K562 (cell line): ENCODE results near the gene ARMC2. TPM values are rescaled to one million over a fixed set of nuclear protein-coding genes. Genes with fewer than 3 reads are reported as not detected.

ENCODE experiments used
- CBX8 ChIP-seq: fragments of 200-600 bp; sonication (generic); IDR thresholded peaks from 2 replicates; pipeline ENCODE4 v1.6.1; 2012; ENCODE audit warnings: borderline replicate concordance, mixed run types, low read depth, mild to moderate bottlenecking, moderate library complexity, mixed read lengths, low read length, control low read depth, inconsistent platforms; ENCODE audit not compliant: poor library complexity, severe bottlenecking; ENCODE audit errors: extremely low read depth
- CREBBP ChIP-seq: IDR thresholded peaks from one replicate; pipeline ENCODE4 v1.6.1; 2012; ENCODE audit warnings: low read depth, mild to moderate bottlenecking, control low read depth, inconsistent platforms, low read length
- IFI16 ChIP-seq: fragments of 250-450 bp; sonication (Bioruptor Pico); IDR thresholded peaks from 2 replicates; pipeline ENCODE4 v2.1.2; 2022; ENCODE audit warnings: mild to moderate bottlenecking, inconsistent platforms
- LEF1 ChIP-seq: fragments of 450-650 bp; IDR thresholded peaks from 2 replicates; pipeline ENCODE4 v1.6.1; 2016; ENCODE audit warnings: mild to moderate bottlenecking
- PHTF2 ChIP-seq: fragments of 250-450 bp; sonication (Bioruptor Pico); IDR thresholded peaks from 2 replicates; pipeline ENCODE4 v1.5.0; 2021; ENCODE audit warnings: mild to moderate bottlenecking
- POLR2G ChIP-seq: fragments of 200-400 bp; formaldehyde crosslinking; IDR thresholded peaks from 2 replicates; pipeline ENCODE4 v1.6.1; 2017; ENCODE audit warnings: low read depth, mild to moderate bottlenecking, antibody characterized with exemption, low read length, moderate library complexity
- PTRF ChIP-seq: fragments of 450-650 bp; IDR thresholded peaks from 2 replicates; pipeline ENCODE4 v1.6.1; 2016; ENCODE audit warnings: mild to moderate bottlenecking, missing genetic modification characterization, missing compliant biosample characterization
- SMC3 ChIP-seq: conservative IDR thresholded peaks from 2 replicates; pipeline ENCODE4 v1.6.1; 2011; ENCODE audit warnings: low read depth, low read length, improper control_type of control experiment; ENCODE audit not compliant: insufficient read depth
- ZNF23 ChIP-seq: fragments of 250-450 bp; sonication (Bioruptor Pico); IDR thresholded peaks from 2 replicates; pipeline ENCODE4 v1.4.0; 2020; ENCODE audit warnings: mild to moderate bottlenecking
- ZNF589 ChIP-seq: fragments of 200-800 bp; sonication (Bioruptor generic); IDR thresholded peaks from 2 replicates; pipeline ENCODE4 v1.6.1; 2016; ENCODE audit warnings: low read depth, missing genetic modification characterization, missing compliant biosample characterization
- polyA plus RNA-seq, 8 experiments: library from polyadenylated mRNA; depleted of rRNA in 4 of 8; stranded (reverse) in 5 of 8; unstranded in 3 of 8; fragments of >200 nt; fragmentation: Nextera tagmentation in 2 of 8; fragmentation: Illumina TruSeq in 1 of 8; extraction: Ambion mirVana in 2 of 8; extraction: Trizol in 1 of 8; gene quantifications; 2 replicates each; pipeline versions ENCODE4 v1.2.1 to v1.2.3, GENCODE V29; 2011 to 2014; ENCODE audit warnings: inconsistent platforms in 1 of 8, missing spikeins in 1 of 8
- total RNA-seq, 7 experiments: library from RNA; depleted of rRNA in 6 of 7; stranded (reverse); fragments of >200 nt in 6 of 7; fragmentation: Illumina TruSeq in 2 of 7; extraction: Trizol in 2 of 7; gene quantifications; 2 replicates each; pipeline versions ENCODE4 v1.2.1 to v1.2.3, GENCODE V29; 2011 to 2021; ENCODE audit warnings: low replicate concordance in 1 of 7
- TF ChIP-seq, protein P1 (sequence below): sonication (generic); formaldehyde crosslinking; IDR thresholded peaks from 2 replicates; pipeline ENCODE4 v1.5.0; 2020; ENCODE audit warnings: missing genetic modification reagents
- TF ChIP-seq, protein P2 (sequence below): fragments of 450-650 bp; IDR thresholded peaks from 2 replicates; pipeline ENCODE4 v1.6.1; 2014; ENCODE audit warnings: low read depth, mild to moderate bottlenecking, moderate library complexity, borderline replicate concordance

The ARMC2 gene
- total and polyA plus RNA-seq, 9 of the 15 experiments (the other 6 are each of a cell fraction or from before 2014, with no cell fraction given): 0.14 to 3.0 (median 0.82) TPM

DNA sequence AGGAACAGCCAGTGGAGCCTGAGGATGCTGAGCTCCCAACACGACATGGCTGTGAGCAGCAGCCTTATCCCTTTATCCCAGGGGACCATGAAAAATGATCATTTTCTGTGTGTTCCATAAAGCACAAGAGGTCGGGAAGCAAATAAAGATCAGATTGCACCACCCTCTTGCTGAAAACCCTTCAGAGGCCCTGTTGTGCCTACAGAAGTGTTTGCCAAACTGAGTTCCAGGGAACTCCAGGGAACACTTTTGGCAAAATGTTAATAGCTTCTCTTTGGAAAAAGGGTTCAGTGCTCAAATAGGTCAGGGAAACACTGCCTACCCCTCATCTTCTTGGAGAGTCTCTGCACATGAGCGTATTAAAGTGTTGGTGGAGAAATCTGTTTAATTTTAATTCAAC is 24.4 kb downstream of the ARMC2 start (continued):
- TF ChIP-seq, protein P1, sequence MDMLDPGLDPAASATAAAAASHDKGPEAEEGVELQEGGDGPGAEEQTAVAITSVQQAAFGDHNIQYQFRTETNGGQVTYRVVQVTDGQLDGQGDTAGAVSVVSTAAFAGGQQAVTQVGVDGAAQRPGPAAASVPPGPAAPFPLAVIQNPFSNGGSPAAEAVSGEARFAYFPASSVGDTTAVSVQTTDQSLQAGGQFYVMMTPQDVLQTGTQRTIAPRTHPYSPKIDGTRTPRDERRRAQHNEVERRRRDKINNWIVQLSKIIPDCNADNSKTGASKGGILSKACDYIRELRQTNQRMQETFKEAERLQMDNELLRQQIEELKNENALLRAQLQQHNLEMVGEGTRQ (CRISPR knock-in tag): no peak
- TF ChIP-seq CREBBP: no peak
- TF ChIP-seq POLR2G: no peak
- no peak for TF ChIP-seq ZNF589
- TF ChIP-seq IFI16 (CRISPR knock-in tag): no peak
- no peak for TF ChIP-seq CBX8
- TF ChIP-seq PHTF2: no peak
- TF ChIP-seq LEF1: no peak
- TF ChIP-seq ZNF23 (CRISPR knock-in tag): no peak
- TF ChIP-seq, protein P2, sequence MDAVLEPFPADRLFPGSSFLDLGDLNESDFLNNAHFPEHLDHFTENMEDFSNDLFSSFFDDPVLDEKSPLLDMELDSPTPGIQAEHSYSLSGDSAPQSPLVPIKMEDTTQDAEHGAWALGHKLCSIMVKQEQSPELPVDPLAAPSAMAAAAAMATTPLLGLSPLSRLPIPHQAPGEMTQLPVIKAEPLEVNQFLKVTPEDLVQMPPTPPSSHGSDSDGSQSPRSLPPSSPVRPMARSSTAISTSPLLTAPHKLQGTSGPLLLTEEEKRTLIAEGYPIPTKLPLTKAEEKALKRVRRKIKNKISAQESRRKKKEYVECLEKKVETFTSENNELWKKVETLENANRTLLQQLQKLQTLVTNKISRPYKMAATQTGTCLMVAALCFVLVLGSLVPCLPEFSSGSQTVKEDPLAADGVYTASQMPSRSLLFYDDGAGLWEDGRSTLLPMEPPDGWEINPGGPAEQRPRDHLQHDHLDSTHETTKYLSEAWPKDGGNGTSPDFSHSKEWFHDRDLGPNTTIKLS: no peak
- no peak for TF ChIP-seq SMC3
- TF ChIP-seq PTRF (tag): no peak
